Activated CD4-positive, CD25-positive, alpha-beta regulatory T cell treated with anti-CD3 and anti-CD28 coated beads, Interleukin-2, amount 50 U/mL, for 16 hours (primary cell): Measurements from ENCODE around the gene KRTAP5-6.

Experiments used
- DNase-seq: peaks from one replicate; pipeline ENCODE4 v3.0.0-alpha.2; 2020; ENCODE audit warnings: low read depth, low spot score

Gene KRTAP5-6, protein sequence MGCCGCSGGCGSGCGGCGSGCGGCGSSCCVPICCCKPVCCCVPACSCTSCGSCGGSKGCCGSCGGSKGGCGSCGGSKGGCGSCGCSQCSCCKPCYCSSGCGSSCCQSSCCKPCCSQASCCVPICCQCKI

DNA sequence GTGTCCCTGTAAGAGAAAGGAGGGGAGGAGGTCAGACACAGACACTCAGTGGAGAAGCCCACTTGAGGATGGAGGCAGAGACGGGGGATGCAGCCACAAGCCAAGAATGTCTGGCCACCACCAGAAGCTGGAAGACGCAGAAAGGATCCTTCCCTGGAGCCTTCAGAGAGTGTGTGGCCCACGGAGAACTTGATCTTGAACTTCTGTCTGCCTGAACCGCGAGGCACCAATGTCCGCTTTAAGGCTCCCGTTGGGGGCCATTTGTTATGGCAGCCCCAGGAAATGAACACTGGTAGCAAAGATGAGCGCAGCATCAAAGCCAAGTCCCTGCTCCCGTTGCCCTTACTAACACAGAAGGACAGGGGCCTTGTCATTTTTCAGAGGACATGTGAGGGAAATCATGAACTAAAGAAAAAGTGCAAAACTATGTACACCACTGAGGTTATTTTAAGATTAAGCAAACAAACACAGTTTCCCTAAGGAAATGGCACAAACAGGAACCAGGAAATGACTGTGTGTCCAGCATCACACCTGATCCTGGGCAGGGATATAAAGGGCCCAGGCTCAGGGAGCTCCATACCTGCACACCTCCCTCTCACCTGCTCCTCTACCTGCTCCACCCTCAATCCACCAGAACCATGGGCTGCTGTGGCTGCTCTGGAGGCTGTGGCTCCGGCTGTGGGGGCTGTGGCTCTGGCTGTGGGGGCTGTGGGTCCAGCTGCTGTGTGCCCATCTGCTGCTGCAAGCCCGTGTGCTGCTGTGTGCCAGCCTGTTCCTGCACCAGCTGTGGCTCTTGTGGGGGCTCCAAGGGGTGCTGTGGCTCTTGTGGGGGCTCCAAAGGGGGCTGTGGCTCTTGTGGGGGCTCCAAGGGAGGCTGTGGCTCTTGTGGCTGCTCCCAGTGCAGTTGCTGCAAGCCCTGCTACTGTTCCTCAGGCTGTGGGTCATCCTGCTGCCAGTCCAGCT lies at the start of gene KRTAP5-6:
Gene KRTAP5-6, plus strand, starts transcription at position 588 of the 963 bp plus-strand sequence. Its CDS starts 51 bp downstream, at position 639.
- no peak for DNase-seq

DNA sequence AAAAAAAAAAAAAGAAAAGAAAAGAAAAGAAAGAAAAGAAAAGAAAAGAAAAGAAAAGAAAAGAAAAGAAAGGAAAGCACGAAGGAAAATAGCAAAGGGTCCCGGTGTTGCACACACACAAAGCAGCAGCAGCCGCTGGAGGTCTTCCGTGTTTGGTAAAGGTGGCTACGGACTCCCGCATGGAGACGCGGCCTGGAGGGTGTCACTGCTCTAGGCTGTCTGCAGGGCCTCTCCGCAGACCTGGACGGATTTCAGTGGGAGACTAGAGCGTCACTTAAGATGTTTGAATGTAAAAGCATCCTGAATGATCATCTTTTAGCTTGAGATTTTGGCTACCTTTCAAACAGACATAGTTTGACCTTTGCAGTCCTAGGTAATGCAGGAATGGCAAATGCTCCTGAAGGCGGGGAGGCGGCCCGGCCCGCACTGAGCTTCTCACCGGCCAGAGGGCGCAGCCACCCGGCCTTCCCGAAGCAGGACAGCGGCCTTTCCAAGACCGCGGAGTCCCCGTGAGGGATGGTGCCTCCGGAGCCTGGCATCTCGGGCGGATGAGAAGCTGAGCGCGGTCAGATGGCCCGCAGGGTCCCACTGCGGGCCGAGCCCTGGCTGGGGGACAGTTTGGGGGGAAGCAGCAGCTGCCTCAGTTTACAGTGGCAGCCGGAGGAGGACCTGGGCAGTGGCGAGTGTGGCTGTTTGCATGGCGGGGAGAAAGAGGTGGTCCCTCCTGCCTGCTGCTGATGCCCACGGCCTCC lies 48.9 kb upstream of the KRTAP5-6 start:
- DNase-seq: no peak

DNA sequence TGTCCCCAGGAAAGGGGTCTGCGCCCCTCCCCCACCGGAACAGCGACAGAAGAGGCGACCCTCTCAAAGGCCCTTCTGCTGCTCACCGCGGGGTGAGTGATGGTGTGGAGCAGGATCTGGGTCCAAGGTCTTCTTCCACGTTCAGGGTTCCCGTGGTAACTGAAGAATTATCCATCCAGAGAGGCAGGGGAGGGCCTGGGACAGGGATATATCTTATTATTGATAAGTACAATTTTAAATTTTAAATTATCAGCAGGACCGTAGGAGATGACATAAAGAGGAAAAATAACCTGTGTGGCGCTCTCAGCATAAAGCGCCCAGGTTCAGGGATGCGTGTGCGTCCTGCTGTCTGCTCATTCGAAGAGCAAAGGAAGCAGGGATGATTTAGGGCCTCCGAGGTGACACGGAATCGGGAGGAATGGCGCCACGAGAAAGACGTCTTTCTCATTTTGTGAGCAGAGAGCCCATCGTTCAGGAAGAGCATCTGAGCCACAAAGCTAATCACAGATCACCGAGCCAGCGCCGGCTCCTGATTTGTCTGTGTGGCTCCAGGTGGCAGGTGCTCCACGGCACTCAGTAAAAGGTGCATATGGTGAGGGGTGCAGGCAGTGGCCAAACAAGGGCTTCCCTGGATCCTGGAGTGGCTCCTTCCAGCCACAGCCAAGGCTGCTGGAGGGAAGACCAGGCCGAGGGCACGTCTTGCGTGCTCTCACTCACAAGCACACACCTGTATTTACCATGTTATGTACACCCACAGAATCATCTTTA lies 48.2 kb upstream of the KRTAP5-6 start:
- no peak for DNase-seq

DNA sequence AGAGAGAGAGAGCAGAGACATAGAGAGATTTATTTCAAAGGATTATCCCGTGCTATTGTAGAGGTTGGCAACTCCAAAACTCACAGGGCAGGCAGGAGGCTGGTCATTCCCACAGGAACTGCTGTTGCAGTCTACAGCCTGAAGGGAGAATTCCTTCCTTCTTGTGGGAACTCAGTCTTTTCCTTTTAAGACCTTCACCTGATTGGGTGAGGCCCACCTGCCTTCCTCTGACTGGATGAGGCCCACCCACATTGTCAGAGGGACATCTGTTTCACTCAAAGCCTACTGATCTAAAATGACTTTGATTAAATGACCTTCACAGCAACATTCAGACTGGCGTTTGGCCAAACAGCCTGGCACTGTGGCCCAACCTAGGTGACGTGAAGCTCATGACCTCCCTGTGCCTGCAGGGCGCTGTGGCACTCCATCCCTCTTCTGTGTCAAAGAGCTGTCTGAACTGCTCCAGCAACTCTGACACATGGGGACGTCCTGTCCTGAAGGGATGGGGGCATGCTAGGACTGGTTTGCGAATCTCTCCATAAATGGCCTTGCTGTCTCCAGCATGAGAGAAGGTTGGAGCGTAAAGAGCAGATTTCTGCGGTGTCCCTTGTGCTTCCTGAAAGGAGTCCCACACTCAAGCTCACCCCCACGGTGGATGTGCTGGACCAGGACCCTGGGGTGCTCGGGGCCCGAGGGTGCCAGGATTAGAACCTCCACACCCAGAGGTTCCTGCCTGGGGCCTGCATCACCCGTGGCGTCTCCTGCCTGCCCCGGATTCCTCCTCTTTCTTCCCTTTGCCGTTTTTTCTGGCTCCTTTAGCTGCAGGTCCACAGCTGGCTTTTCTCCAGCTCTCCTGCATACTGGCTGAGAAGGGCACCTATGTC lies 46.7 kb upstream of the KRTAP5-6 start:
- DNase-seq: no peak

DNA sequence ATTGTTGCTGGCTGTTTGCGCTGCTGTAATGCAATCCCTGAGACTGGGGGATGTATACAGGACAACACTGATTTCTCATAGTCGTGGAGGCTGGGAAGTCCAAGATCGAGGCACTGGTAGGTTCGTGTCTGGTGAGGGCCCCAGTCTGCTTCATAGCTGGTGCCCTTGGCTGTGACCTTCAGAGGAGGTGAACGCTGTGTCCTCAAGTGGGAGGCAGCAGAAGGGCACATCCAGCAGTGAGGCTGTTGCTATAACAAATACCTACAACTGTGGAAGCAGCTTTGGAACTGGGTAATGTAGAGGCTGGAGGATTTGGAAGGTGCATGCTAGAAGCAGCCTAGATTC lies 46.1 kb upstream of the KRTAP5-6 start:
- DNase-seq: no peak

DNA sequence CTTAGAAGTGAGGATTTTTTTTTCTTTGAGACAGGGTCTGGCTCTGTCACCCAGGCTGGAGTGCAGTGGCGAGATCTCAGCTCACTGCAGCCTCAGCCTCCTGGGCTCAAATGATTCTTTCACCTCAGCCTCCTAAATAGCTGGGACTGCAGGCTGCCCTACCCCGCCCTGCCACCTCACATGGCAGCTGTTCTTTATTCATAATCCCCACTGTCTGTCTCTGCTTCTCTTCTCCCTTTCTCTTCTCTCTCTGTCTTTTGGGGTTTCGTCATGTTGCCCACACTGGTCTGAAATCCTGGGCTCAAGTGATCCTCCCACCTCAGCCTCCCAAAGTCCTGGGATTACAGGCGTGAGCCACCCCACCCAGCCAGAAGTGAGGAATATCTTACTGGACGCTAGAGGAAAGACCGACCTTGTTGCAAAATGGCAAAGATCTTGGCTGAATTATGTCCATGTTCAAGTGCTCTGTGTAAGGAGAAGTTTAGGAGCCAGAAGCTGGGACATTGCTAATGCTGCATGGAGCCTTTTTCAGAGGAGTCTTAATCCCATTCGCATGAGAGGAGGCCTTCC lies 45.5 kb upstream of the KRTAP5-6 start:
- DNase-seq: no peak

DNA sequence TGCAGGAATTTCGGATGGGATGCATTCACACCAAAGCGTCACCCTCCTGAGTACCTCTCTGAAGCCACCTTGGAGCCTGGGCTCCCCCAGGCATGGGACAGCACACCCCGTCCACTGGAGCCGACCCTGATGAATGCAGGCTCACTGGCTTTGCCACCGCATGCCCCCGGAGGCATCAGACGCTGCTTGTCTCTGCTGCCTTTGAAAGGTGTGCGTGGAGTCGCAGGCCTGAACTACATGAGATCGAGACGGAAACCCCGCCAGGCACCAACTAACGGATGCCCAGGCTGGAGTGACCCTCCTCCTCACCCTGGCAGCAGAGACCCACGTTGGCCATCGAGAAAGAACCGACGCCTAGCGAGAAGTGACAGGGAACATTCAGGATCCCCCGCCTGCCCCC lies 45.0 kb upstream of the KRTAP5-6 start:
- no peak for DNase-seq

DNA sequence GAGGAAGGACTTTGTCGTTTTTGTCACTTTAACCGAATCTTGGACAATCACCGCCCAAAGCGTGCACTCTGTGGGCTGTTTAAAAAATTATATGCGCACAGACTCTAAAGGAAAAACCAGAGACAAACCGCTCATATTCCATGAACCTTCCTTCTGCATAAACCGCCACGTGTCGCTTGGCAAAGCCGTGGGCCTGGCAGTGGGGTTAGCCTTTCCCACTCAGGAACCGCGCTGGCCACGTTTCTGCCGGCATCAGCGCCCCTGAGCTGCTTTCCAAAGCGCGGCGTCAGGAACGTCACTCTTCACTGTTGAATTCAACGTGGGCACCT lies 44.6 kb upstream of the KRTAP5-6 start:
- no peak for DNase-seq

DNA sequence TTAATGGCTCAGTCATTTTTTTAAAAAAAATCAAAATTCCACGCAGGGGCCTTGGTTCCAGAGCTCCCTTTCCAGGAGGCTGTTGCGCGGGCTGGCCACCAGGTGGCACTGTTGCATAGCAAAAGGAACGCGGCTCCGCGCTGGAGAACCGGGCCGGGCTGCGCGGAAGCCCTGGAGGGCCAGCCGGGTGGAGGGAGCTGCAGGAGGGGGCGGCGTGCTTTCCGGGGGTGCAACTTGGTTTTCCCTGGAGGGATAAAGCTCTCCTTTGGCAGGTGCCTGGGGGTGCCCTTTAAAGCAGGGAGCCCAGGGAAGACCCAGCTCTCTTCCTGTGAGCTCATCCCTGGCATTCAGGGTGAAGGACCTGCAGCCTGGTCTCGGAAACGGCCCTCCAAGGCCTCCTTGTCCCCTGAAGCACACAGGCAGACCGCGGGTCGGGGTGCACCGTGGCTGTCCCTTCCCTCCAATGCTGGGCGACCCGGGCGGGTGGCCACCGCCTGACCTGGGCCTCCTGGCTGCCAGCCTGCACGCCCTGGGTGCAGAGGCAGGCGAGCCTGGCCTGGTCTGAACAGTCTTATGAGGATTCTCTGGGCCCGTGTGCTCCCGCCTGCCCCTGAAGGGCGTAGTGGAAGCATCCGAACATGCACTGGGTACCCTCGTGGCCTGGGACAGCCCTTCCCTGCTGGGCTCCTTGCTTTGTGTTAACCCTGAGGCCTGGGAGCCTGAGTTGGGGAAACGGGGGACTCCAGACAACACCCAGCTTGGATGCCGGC lies 44.0 kb upstream of the KRTAP5-6 start:
- peak; percentile 53 for DNase-seq

DNA sequence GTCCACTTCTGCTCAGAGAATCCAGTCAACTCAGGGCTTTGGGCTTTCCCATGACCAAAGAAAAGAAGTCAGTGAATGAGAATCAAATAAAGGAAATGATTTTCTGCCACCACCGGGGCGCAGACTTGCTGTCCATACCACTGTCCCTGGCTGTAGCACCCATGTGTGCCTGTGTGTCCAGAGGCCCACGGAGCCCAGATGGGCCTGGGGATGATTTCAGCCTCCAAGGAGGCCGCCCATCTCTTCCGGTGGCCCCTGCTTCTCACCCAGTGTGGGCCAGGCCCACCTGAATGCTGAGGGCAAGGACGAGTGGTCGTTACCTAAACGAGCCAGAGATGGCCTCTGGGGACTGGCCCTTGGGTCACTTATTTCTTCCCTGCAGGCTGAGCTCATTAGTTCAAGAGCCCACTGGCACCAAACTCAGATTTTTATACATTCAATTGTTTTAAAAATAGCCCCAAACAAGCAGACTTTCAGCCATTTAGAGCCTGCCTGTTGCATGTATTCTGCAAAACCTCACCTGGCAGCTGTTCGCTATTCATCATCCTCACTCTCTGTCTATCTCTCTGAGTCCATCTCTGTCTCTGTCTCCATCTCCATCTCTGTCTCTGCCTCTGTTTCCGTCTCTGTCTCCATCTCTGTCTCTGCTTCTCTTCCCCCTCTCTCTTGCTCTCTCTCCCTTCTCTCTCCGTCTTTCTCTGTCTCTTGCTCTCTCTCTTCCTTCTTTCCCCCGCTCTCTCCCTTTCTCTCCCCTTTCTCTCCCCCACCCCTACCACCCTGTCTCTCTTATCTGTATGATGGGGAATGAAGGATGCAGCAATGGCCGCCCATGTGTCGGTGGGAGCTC lies 43.2 kb upstream of the KRTAP5-6 start:
- DNase-seq: no peak

DNA sequence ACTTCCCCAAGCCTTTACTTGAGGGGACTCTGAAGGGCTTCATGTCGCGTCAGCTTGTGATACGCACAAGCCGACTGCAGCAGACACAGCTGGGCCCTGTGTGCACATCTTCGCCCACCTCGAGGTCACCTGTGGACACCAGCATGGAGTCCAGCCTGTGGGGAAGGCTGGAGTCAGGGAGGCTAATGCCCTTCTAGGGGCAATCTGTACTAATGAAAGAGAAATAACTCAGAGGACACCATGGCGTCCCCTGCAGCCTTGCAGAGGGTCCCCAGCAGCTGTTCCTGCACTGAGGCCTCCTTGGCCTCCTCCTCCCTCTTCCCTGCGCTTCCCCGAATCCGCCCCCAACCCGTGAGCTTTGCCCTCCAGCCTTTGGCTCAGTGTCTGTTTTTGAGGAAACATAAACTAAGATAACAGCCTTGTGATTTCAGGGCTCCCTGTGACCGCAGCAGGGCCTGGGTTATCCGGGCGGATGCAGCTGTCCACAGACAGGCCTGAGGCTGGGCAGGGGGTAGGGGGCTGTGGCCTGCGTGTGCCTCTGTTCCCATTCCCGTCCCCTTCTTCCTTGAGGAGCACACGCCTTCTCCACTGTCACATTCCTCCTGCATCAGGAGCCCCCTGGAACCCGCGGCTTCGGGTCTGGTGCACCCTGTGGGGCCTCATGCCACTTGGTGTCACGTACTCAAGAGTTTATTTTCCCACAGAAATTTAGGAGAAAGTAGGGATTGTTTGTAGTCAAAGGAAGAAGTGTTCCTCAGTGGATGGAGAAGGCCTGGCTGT lies 42.4 kb upstream of the KRTAP5-6 start:
- no peak for DNase-seq

DNA sequence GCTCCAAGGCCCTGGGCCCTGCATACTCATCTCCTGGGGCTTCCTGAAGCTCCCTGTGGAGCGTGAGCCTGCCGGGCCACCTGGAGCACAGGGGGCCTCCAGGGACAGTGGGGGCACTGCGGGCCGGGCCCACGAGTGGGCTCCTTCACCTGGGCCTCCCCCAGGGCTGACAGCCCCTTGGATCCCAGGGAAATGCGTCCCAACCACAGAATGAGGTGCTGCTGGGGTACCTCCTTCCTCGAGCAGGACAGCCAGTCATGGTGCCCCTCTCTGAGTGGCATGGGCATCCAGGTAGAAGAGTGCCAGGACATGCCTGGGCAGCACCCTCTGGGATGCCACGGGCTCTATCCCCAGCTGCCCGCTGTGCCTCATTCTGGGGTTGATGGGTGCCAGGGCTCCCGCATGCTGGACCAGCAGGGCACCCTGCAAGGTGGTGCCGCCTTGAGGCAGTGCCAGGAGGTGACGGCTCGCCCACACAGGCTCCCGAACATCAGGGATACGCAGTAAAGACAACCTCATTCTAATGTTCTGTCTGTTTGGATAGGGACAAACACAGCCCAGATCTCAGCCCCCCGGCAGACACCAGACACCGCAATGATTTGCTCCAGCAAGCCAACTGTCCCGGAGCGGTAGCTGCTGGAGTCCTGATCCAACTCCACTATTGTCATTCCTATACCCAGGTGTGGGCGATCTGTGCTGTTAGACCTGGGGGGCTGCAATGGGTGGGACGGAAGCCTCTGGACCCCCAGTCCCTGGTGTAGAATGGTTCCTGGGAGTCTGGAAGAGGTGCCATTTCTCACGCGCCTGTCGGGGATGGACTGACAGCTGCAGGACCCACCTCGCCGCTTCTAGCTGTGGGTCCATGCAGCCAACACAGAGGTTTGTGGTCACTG lies 41.6 kb upstream of the KRTAP5-6 start:
- DNase-seq: no peak

DNA sequence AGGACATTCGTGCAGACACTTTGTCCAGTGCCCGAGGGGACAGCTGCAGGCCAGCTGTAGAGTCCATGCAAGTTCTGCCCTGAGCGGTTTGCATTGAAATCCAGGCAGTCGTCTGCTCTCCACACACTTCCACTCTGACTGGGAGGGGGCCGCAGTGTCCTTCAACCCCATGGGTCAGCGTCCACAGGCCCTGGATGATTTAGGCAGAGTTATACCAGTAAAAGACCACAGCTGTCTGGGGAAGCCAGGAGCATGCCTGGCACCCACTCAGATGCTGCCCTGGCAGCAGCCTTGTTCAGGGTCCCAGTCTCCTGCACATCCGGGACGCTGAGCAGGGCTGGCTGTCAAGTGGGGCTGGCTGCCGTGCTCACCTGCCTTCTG lies 40.9 kb upstream of the KRTAP5-6 start:
- DNase-seq: no peak

DNA sequence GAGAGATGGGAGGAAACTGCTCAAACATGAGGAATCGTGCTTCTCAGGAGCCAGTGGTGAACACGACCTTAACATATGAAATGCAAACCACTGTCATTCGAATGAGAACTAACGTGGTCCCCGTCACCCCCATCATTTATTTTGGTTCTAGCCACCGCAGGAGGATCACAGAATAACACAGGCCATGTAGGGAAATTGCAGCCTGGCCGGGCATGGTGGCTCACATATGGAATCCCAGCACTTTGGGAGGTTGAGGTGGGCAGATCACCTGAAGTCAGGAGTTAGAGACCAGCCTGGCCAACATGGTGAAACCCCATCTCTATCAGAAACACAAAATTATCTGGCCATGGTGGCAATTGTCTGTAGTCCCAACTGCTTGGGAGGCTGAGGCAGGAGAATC lies 40.3 kb upstream of the KRTAP5-6 start:
- no peak for DNase-seq

DNA sequence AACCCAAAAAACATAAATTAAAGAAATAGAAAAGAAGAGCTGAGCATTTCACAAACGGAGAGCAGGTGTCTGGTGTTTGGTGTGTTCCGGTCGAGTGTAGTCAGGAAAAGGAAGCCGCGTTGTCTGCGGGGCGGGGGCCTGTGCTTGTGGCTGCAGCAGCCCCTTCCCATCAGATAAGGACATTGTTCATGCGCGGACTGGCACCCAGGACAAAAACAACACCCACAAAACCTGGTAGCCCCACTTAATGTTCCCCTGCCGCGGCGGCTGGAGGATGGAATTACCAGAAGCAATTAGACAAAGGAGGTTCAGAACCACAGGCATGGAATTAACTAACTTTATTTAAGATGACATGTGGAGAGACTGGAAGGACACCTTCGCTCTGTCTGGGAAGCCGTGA lies 37.5 kb upstream of the KRTAP5-6 start:
- no peak for DNase-seq

DNA sequence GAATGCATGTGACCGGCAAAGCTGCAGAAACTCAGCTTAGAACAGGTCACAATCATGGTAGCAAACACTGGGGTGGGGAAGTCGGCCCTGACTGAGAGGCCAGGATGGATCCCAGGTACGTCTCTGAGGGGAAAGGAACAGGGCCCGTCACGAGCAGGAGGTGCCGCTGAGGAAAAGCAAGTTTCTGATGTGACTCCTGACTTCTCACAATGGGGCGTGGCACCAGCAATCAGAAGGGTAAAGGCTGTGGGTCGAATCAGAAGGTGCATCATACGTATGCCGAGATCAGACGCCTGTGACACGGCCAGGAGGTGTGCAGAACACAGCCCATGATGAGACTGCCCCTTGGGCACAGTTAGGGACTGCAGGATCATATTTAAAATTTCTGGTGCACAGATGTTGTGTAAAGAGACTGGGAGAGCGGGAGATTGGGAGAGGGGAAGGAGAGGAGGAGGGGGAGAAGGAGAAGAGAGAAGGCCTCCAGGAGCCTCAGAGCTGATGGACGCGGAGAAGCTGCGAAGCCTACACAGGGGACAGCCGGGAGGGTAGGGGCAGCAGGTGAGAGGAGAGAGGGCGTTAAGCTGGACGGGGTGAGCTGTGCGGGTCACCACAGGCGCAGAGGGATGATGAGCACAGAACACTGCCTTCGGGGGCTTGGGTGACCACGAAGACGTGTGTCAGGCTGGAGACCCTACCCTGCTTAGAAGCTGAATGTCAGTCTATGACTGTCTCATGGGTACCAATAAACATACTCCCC lies 36.7 kb upstream of the KRTAP5-6 start:
- DNase-seq: no peak
